Measurements from ENCODE around the gene VWA3B.
"Not testable (repeated sequence)": the region's sequence is repeated elsewhere in the genome, so short reads cannot be mapped to it uniquely, and the experiment has no call there.

Gene VWA3B

GRCh38 chr2:98127229-98127989, 40.4 kb downstream of the VWA3B start:
- intact Hi-C loops (cut with DNase I; ENCODE audit: low total_unique reads), result no loop called here

GRCh38 chr2:98128556-98129109, 41.7 kb downstream of the VWA3B start:
- H3K27ac ChIP-seq, result no peak overlapping the region
- no peak overlapping the region for H3K4me3 ChIP-seq
- TF ChIP-seq, protein P1, sequence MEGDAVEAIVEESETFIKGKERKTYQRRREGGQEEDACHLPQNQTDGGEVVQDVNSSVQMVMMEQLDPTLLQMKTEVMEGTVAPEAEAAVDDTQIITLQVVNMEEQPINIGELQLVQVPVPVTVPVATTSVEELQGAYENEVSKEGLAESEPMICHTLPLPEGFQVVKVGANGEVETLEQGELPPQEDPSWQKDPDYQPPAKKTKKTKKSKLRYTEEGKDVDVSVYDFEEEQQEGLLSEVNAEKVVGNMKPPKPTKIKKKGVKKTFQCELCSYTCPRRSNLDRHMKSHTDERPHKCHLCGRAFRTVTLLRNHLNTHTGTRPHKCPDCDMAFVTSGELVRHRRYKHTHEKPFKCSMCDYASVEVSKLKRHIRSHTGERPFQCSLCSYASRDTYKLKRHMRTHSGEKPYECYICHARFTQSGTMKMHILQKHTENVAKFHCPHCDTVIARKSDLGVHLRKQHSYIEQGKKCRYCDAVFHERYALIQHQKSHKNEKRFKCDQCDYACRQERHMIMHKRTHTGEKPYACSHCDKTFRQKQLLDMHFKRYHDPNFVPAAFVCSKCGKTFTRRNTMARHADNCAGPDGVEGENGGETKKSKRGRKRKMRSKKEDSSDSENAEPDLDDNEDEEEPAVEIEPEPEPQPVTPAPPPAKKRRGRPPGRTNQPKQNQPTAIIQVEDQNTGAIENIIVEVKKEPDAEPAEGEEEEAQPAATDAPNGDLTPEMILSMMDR (IDR thresholded peaks at IDR 0.05), result no peak
- H3K4me1 ChIP-seq, result no peaks in the 10 kb centered on the region
- H3K27me3 ChIP-seq, result peaks cover 0 to 4% of the 10 kb centered on the region in 2 donors
- H3K9me3 ChIP-seq, result no peaks in the 10 kb centered on the region
- H3K36me3 ChIP-seq, result no peaks in the 10 kb centered on the region
- DNase-seq, result no peak
- intact Hi-C loops (cut with DNase I; ENCODE audit: low total_unique reads), result no loop called here

More at GRCh38 chr2:98127229-98127989, 40.4 kb downstream of the VWA3B start:
- Histone ChIP-seq H3K4me3 (no peak overlapping the region), H3K27me3 (peaks cover 0 to 5% of the 10 kb centered on the region in 2 donors), H3K36me3 (no peaks in the 10 kb centered on the region), H3K27ac (no peak overlapping the region), H3K4me1 (no peaks in the 10 kb centered on the region), H3K9me3 (no peaks in the 10 kb centered on the region)
- TF ChIP-seq, protein P1 (IDR thresholded peaks at IDR 0.05), result no peak
- DNase-seq, result no peak

GRCh38 chr2:98130073-98130472, 43.1 kb downstream of the VWA3B start:
- intact Hi-C loops (cut with DNase I; ENCODE audit: low total_unique reads); H3K36me3 ChIP-seq; DNase-seq; H3K9me3 ChIP-seq; H3K27ac ChIP-seq; H3K4me3 ChIP-seq; H3K4me1 ChIP-seq; H3K27me3 ChIP-seq: not testable (repeated sequence)

DNA sequence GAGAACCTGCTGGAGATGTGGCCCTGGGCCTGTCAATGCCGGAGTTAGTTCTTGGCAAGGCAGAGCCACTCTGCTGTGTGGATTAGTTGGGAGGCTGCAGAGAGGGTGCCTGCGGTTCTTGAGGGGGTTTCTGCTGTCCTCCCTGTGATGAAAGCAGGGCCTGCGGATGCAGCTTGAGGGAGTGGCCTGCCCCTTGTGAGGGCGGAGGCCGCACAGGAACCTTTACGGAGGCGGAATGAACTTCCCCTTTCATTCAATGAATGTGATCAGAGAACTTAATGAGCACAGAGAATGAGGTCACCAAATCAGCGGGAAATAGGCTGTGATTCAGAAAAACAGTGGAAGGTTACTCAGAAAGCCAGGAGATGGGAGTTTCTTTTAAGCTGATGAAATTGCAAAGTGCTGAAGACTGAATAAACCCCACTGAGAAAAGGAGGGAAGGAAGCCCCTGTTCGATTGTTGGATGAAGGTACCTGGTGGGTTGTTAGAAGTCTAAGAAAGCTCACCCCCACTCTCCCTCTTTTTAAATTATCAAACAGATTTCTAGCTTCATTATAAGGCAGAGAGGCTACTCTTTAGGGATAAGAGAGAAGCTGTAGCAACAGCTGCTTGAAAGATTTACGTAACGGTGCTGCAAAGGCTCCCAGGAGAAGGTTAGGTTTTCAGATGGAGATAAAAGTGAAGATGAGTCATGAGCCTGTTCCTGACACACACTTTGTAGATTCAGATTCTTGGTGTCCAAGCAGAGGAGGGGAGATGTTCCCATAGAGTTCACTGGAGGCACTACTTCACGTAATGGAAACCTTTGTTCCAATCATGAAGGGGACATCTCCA, 47.4 kb downstream of the VWA3B start:
- TF ChIP-seq, protein P1 (IDR thresholded peaks at IDR 0.05), result no peak
- Histone ChIP-seq H3K4me3 (no peak overlapping the region), H3K9me3 (no peaks in the 10 kb centered on the region), H3K27me3 (peaks cover 0 to 3% of the 10 kb centered on the region in 2 donors), H3K36me3 (no peaks in the 10 kb centered on the region), H3K4me1 (no peaks in the 10 kb centered on the region), H3K27ac (no peak overlapping the region)
- no peak for DNase-seq
- intact Hi-C loops (cut with DNase I; ENCODE audit: low total_unique reads), result no loop called here

GRCh38 chr2:98137196-98137595, 50.2 kb downstream of the VWA3B start:
- H3K9me3 ChIP-seq, result no peaks in the 10 kb centered on the region
- H3K27me3 ChIP-seq, result peaks cover 0 to 2% of the 10 kb centered on the region in 2 donors
- no peaks in the 10 kb centered on the region for H3K36me3 ChIP-seq
- TF ChIP-seq, protein P1 (IDR thresholded peaks at IDR 0.05), result no peak
- no peak overlapping the region for H3K27ac ChIP-seq
- no peak for DNase-seq
- no peak overlapping the region for H3K4me3 ChIP-seq
- H3K4me1 ChIP-seq, result no peaks in the 10 kb centered on the region
- intact Hi-C loops (cut with DNase I; ENCODE audit: low total_unique reads), result no loop called here

GRCh38 chr2:98138978-98139377, 52.0 kb downstream of the VWA3B start:
- intact Hi-C loops (cut with DNase I; ENCODE audit: low total_unique reads); DNase-seq; H3K27me3 ChIP-seq; H3K9me3 ChIP-seq; H3K27ac ChIP-seq; H3K4me1 ChIP-seq; H3K36me3 ChIP-seq; H3K4me3 ChIP-seq: not testable (repeated sequence)

Data from tibial artery (tissue), 4 donors.